Activated CD4-positive, alpha-beta memory T cell treated with anti-CD3 and anti-CD28 coated beads for 36 hours (primary cell): Measurements from ENCODE around the gene TMEM253. TPM values are rescaled to one million over a fixed set of nuclear protein-coding genes. Genes with fewer than 3 reads are reported as not detected.

Experiments used
- CTCF ChIA-PET: fragments of 350-600 bp; sonication (Branson Sonifier 250); formaldehyde crosslinking; loops from one replicate; lab custom pipeline; 2021; ENCODE audit warnings: antibody characterized with exemption, inconsistent platforms; lab: Charles Lee
- POLR2A ChIA-PET: fragments of 350-600 bp; sonication (Branson Sonifier 250); formaldehyde crosslinking; loops from one replicate; lab custom pipeline; 2021; ENCODE audit warnings: antibody characterized with exemption; lab: Charles Lee
- DNase-seq: peaks from one replicate; pipeline ENCODE4 v3.0.0-alpha.2; 2020
- H3K27ac Mint-ChIP-seq: one replicate; pipeline ENCODE4 v1.8.0; 2021; ENCODE audit warnings: mixed read lengths
- H3K27me3 Mint-ChIP-seq: one replicate; pipeline ENCODE4 v1.8.0; 2021; ENCODE audit warnings: mixed read lengths
- H3K36me3 Mint-ChIP-seq: one replicate; pipeline ENCODE4 v1.8.0; 2021; ENCODE audit warnings: mixed read lengths
- H3K4me1 Mint-ChIP-seq: one replicate; pipeline ENCODE4 v1.8.0; 2021; ENCODE audit warnings: low read depth, mixed read lengths
- H3K4me3 Mint-ChIP-seq: one replicate; pipeline ENCODE4 v1.8.0; 2021; ENCODE audit warnings: mild to moderate bottlenecking, mixed read lengths
- H3K9me3 Mint-ChIP-seq: one replicate; pipeline ENCODE4 v1.8.0; 2021; ENCODE audit warnings: mixed read lengths
- intact Hi-C: fragments of 100-400 bp; cut with micrococcal nuclease; formaldehyde crosslinking; loops from one replicate; pipeline ENCODE4 v1.15.1; 2023
- total RNA-seq, 2 experiments: library from RNA; stranded (reverse); gene quantifications; one replicate each; pipeline ENCODE4 v1.2.3, GENCODE V29; 2021

The TMEM253 gene
- total RNA-seq, 2 experiments from 2014 or later: not detected

GRCh38 chr14:21092273-21093011 is 8.4 kb upstream of the TMEM253 start:
- DNase-seq: peak; percentile 92
- ChIA-PET CTCF (interaction anchor here (0.7 to 7.8 kb wide), 33 partner anchors 9 to 470 kb away, joined by 3 to 278 read pairs (median 6); partner anchors contain the start of genes ARHGEF40, NDRG2, RNASE8 and SLC39A2), POLR2A (interaction anchor here (0.8 to 1.3 kb wide), 5 partner anchors 10 to 138 kb away, joined by 3 to 5 read pairs (median 3); no protein-coding TSS in a partner anchor)
- intact Hi-C loops: loop anchor here (1.0 kb wide), 3 partner anchors 12 to 78 kb away; no protein-coding TSS in a partner anchor
- H3K36me3 Mint-ChIP-seq: peaks cover 1% of the 10 kb centered on the region
- H3K9me3 Mint-ChIP-seq: no peaks in the 10 kb centered on the region
- H3K27ac Mint-ChIP-seq: no peak overlapping the region
- no peak overlapping the region for H3K4me3 Mint-ChIP-seq
- H3K27me3 Mint-ChIP-seq: no peaks in the 10 kb centered on the region
- H3K4me1 Mint-ChIP-seq: peaks cover 21% of the 10 kb centered on the region

- POLR2A ChIA-PET: interaction anchor here (0.8 to 1.3 kb wide), 4 partner anchors 9 to 138 kb away, joined by 3 to 5 read pairs (median 4); no protein-coding TSS in a partner anchor
- intact Hi-C loops: no loop called here
- H3K36me3 Mint-ChIP-seq: peaks cover 1% of the 10 kb centered on the region
Measured at GRCh38 chr14:21093018-21093417, 7.8 kb upstream of the TMEM253 start.

GRCh38 chr14:21093769-21094681 is 6.8 kb upstream of the TMEM253 start:
- POLR2A ChIA-PET: interaction anchor here (1.2 kb wide), 1 partner anchor 8 kb away, joined by 5 read pairs; no protein-coding TSS in a partner anchor
- Mint-ChIP-seq H3K4me3 (no peak overlapping the region), H3K36me3 (peaks cover 1% of the 10 kb centered on the region), H3K4me1 (peaks cover 17% of the 10 kb centered on the region), H3K27me3 (no peaks in the 10 kb centered on the region), H3K9me3 (no peaks in the 10 kb centered on the region), H3K27ac (no peak overlapping the region)
- DNase-seq: no peak
- CTCF ChIA-PET: interaction anchor here (1.8 to 7.8 kb wide), 9 partner anchors 9 to 123 kb away, joined by 7 to 278 read pairs (median 24); partner anchors contain the start of genes ARHGEF40 and TMEM253
- intact Hi-C loops: no loop called here

More at GRCh38 chr14:21093018-21093417, 7.8 kb upstream of the TMEM253 start:
- Mint-ChIP-seq H3K27ac (no peak overlapping the region), H3K27me3 (no peaks in the 10 kb centered on the region), H3K4me1 (peaks cover 16% of the 10 kb centered on the region), H3K9me3 (no peaks in the 10 kb centered on the region), H3K4me3 (no peak overlapping the region)
- CTCF ChIA-PET: interaction anchor here (0.8 to 7.8 kb wide), 31 partner anchors 9 to 382 kb away, joined by 3 to 278 read pairs (median 6); partner anchors contain the start of genes ARHGEF40, NDRG2, RNASE8 and SLC39A2
- no peak for DNase-seq

GRCh38 chr14:21095430-21096205 is 5.2 kb upstream of the TMEM253 start:
- Mint-ChIP-seq H3K27ac (no peak overlapping the region), H3K36me3 (peaks cover 1% of the 10 kb centered on the region), H3K9me3 (no peaks in the 10 kb centered on the region), H3K4me1 (peaks cover 23% of the 10 kb centered on the region), H3K27me3 (no peaks in the 10 kb centered on the region), H3K4me3 (no peak overlapping the region)
- ChIA-PET CTCF (interaction anchor here (0.7 to 7.8 kb wide), 9 partner anchors 8 to 91 kb away, joined by 3 to 278 read pairs (median 6); partner anchors contain the start of genes ARHGEF40 and TMEM253), POLR2A (interaction anchor here (0.6 kb wide), 1 partner anchor 12 kb away, joined by 3 read pairs; no protein-coding TSS in a partner anchor)
- intact Hi-C loops: no loop called here
- DNase-seq: no peak

GRCh38 chr14:21096438-21096837 is 4.4 kb upstream of the TMEM253 start:
- Mint-ChIP-seq H3K27ac (no peak overlapping the region), H3K9me3 (no peaks in the 10 kb centered on the region), H3K36me3 (peaks cover 1% of the 10 kb centered on the region), H3K27me3 (no peaks in the 10 kb centered on the region), H3K4me1 (peaks cover 26% of the 10 kb centered on the region), H3K4me3 (no peak overlapping the region)
- CTCF ChIA-PET: interaction anchor here (1.0 to 7.8 kb wide), 6 partner anchors 7 to 91 kb away, joined by 3 to 278 read pairs (median 43); partner anchors contain the start of genes ARHGEF40 and TMEM253
- intact Hi-C loops: no loop called here
- POLR2A ChIA-PET: interaction anchor here (1.5 kb wide), 1 partner anchor 26 kb away, joined by 4 read pairs; the partner anchor contains the start of gene ARHGEF40
- DNase-seq: no peak

- CTCF ChIA-PET: interaction anchor here (0.9 to 7.8 kb wide), 5 partner anchors 8 to 81 kb away, joined by 5 to 278 read pairs (median 8); partner anchors contain the start of gene ARHGEF40
- no peak for DNase-seq
- Mint-ChIP-seq H3K9me3 (no peaks in the 10 kb centered on the region), H3K4me3 (peak overlapping the region; percentile 71), H3K36me3 (peaks cover 1% of the 10 kb centered on the region), H3K27me3 (no peaks in the 10 kb centered on the region), H3K4me1 (peaks cover 31% of the 10 kb centered on the region), H3K27ac (peak overlapping the region; percentile 7)
- POLR2A ChIA-PET: interaction anchor here (1.5 kb wide), 1 partner anchor 27 kb away, joined by 4 read pairs; the partner anchor contains the start of gene ARHGEF40
- intact Hi-C loops: no loop called here
Measured at GRCh38 chr14:21096978-21097635, 3.8 kb upstream of the TMEM253 start.

GRCh38 chr14:21097636-21098075 is 3.2 kb upstream of the TMEM253 start:
- H3K27me3 Mint-ChIP-seq: no peaks in the 10 kb centered on the region
- CTCF ChIA-PET: interaction anchor here (0.9 to 7.8 kb wide), 5 partner anchors 9 to 82 kb away, joined by 5 to 278 read pairs (median 6); no protein-coding TSS in a partner anchor
- peak; percentile 30 for DNase-seq
- no peaks in the 10 kb centered on the region for H3K9me3 Mint-ChIP-seq
- peak overlapping the region; percentile 71 for H3K4me3 Mint-ChIP-seq
- H3K4me1 Mint-ChIP-seq: peaks cover 34% of the 10 kb centered on the region
- intact Hi-C loops: no loop called here
- H3K36me3 Mint-ChIP-seq: no peaks in the 10 kb centered on the region
- H3K27ac Mint-ChIP-seq: no peak overlapping the region
- POLR2A ChIA-PET: interaction anchor here (1.5 kb wide), 1 partner anchor 27 kb away, joined by 4 read pairs; the partner anchor contains the start of gene ARHGEF40

GRCh38 chr14:21098076-21098891 is 2.6 kb upstream of the TMEM253 start, which contains the start of gene ZNF219:
TSS of gene ZNF219 (minus strand) at chr14:21098655. CDS start at chr14:21093591, 5,064 bp downstream.
- peak; percentile 42 for DNase-seq

GRCh38 chr14:21098892-21099595 is 1.8 kb upstream of the TMEM253 start:
- ChIA-PET CTCF (interaction anchor here (1.4 to 12.5 kb wide), 5 partner anchors 12 to 83 kb away, joined by 5 to 334 read pairs (median 9); no protein-coding TSS in a partner anchor), POLR2A (no interaction called here)
- peak overlapping the region; percentile 79 for H3K4me3 Mint-ChIP-seq

More at GRCh38 chr14:21098076-21098891, 2.6 kb upstream of the TMEM253 start, which contains the start of gene ZNF219:
- ChIA-PET CTCF (interaction anchor here (0.9 to 7.8 kb wide), 5 partner anchors 9 to 83 kb away, joined by 5 to 278 read pairs (median 6); no protein-coding TSS in a partner anchor), POLR2A (interaction anchor here (1.5 kb wide), 1 partner anchor 28 kb away, joined by 4 read pairs; the partner anchor contains the start of gene ARHGEF40)
- H3K4me1 Mint-ChIP-seq: peaks cover 36% of the 10 kb centered on the region
- H3K27ac Mint-ChIP-seq: peak within 1 kb of the TSS; percentile 40
- H3K4me3 Mint-ChIP-seq: peak within 1 kb of the TSS; percentile 79
- intact Hi-C loops: no loop called here
- H3K9me3 Mint-ChIP-seq: no peaks in the 10 kb centered on the region
- H3K27me3 Mint-ChIP-seq: no peaks in the 10 kb centered on the region
- H3K36me3 Mint-ChIP-seq: no peaks in the 10 kb centered on the region

More at GRCh38 chr14:21098892-21099595, 1.8 kb upstream of the TMEM253 start:
- Mint-ChIP-seq H3K27ac (peak overlapping the region; percentile 40), H3K27me3 (no peaks in the 10 kb centered on the region), H3K9me3 (no peaks in the 10 kb centered on the region), H3K36me3 (no peaks in the 10 kb centered on the region), H3K4me1 (peaks cover 38% of the 10 kb centered on the region)
- DNase-seq: no peak
- intact Hi-C loops: no loop called here
